ENCODE measurements around the gene APOL6.
"Not testable (repeated sequence)": the region's sequence is repeated elsewhere in the genome, so short reads cannot be mapped to it uniquely, and the experiment has no call there.

Gene APOL6

GRCh38 chr22:35697142-35697541 is 48.9 kb downstream of the APOL6 start:
- no peak for TF ChIP-seq CTCF (IDR thresholded peaks at IDR 0.05; ENCODE audit: extremely low read depth, insufficient read depth, missing control alignments)
- DNase-seq (ENCODE audit: low spot score): no peak
- in situ Hi-C loops (cut with MboI; ENCODE audit: low pct_unique_long_range_greater_than_20kb, low sequenced_read_pairs, unreplicated experiment): no loop called here

GRCh38 chr22:35699852-35700251 is 51.6 kb downstream of the APOL6 start:
- in situ Hi-C loops (cut with MboI; ENCODE audit: low pct_unique_long_range_greater_than_20kb, low sequenced_read_pairs, unreplicated experiment); DNase-seq (ENCODE audit: low spot score): not testable (repeated sequence)

GRCh38 chr22:35703861-35704584 is 55.8 kb downstream of the APOL6 start:
- in situ Hi-C loops (cut with MboI; ENCODE audit: low pct_unique_long_range_greater_than_20kb, low sequenced_read_pairs, unreplicated experiment): no loop called here
- DNase-seq (ENCODE audit: low spot score): no peak
- TF ChIP-seq CTCF (IDR thresholded peaks at IDR 0.05; ENCODE audit: extremely low read depth, insufficient read depth, missing control alignments): no peak

GRCh38 chr22:35705141-35705540 is 56.9 kb downstream of the APOL6 start:
- TF ChIP-seq CTCF (IDR thresholded peaks at IDR 0.05; ENCODE audit: extremely low read depth, insufficient read depth, missing control alignments): no peak
- no peak for DNase-seq (ENCODE audit: low spot score)
- in situ Hi-C loops (cut with MboI; ENCODE audit: low pct_unique_long_range_greater_than_20kb, low sequenced_read_pairs, unreplicated experiment): no loop called here

- in situ Hi-C loops (cut with MboI; ENCODE audit: low pct_unique_long_range_greater_than_20kb, low sequenced_read_pairs, unreplicated experiment): no loop called here
- peak; percentile 1 for DNase-seq (ENCODE audit: low spot score)
- TF ChIP-seq CTCF (IDR thresholded peaks at IDR 0.05; ENCODE audit: extremely low read depth, insufficient read depth, missing control alignments): no peak
These were observed 60.2 kb downstream of the APOL6 start for GRCh38 chr22:35708453-35708852.

GRCh38 chr22:35708917-35709316 is 60.7 kb downstream of the APOL6 start:
- no peak for TF ChIP-seq CTCF (IDR thresholded peaks at IDR 0.05; ENCODE audit: extremely low read depth, insufficient read depth, missing control alignments)
- in situ Hi-C loops (cut with MboI; ENCODE audit: low pct_unique_long_range_greater_than_20kb, low sequenced_read_pairs, unreplicated experiment): no loop called here

GRCh38 chr22:35711336-35711735 is 63.1 kb downstream of the APOL6 start:
- DNase-seq (ENCODE audit: low spot score): no peak
- in situ Hi-C loops (cut with MboI; ENCODE audit: low pct_unique_long_range_greater_than_20kb, low sequenced_read_pairs, unreplicated experiment): no loop called here
- TF ChIP-seq CTCF (IDR thresholded peaks at IDR 0.05; ENCODE audit: extremely low read depth, insufficient read depth, missing control alignments): no peak

More at GRCh38 chr22:35708917-35709316, 60.7 kb downstream of the APOL6 start:
- no peak for DNase-seq (ENCODE audit: low spot score)

Data from GM13977 (cell line).